RCC 7860 (cell line): ENCODE measurements around the gene ADAM22.
"Not testable (repeated sequence)": the region's sequence is repeated elsewhere in the genome, so short reads cannot be mapped to it uniquely, and the experiment has no call there.

Experiments
- DNase-seq: peaks from one replicate; pipeline ENCODE4 v3.0.0-alpha.2; 2015; ENCODE audit warnings: low spot score
- FAIRE-seq: peaks from 2 replicates; lab custom pipeline; 2012; peaks lifted over from hg19 to GRCh38; lab: Jason Lieb, UNC

Gene ADAM22

GRCh38 chr7:88155756-88156155 is 221.7 kb downstream of the ADAM22 start:
- DNase-seq (no peak), FAIRE-seq (peak; percentile 88)

GRCh38 chr7:88156356-88156755 is 222.3 kb downstream of the ADAM22 start:
- no peak for FAIRE-seq
- DNase-seq = no peak

GRCh38 chr7:88159741-88160140 is 225.7 kb downstream of the ADAM22 start:
- FAIRE-seq, DNase-seq: not testable (repeated sequence)

- FAIRE-seq = no peak
- no peak for DNase-seq
These were observed 231.6 kb downstream of the ADAM22 start for GRCh38 chr7:88165697-88166096.

- no peak for DNase-seq
- no peak for FAIRE-seq
These were observed 233.2 kb downstream of the ADAM22 start for GRCh38 chr7:88167223-88167622.

GRCh38 chr7:88167721-88168120 is 233.7 kb downstream of the ADAM22 start:
- FAIRE-seq = no peak
- DNase-seq = no peak

- DNase-seq (peak; percentile 19), FAIRE-seq (peak; percentile 85)
These were observed 235.8 kb downstream of the ADAM22 start for GRCh38 chr7:88169717-88170320.

- no peak for DNase-seq
- FAIRE-seq = no peak
These were observed 238.8 kb downstream of the ADAM22 start for GRCh38 chr7:88172842-88173241.

GRCh38 chr7:88176190-88176589 is 242.1 kb downstream of the ADAM22 start:
- DNase-seq (no peak), FAIRE-seq (no peak)

GRCh38 chr7:88183051-88183450 is 249.0 kb downstream of the ADAM22 start:
- DNase-seq = no peak
- no peak for FAIRE-seq

GRCh38 chr7:88184848-88185304 is 250.8 kb downstream of the ADAM22 start:
- peak; percentile 79 for FAIRE-seq
- peak; percentile 69 for DNase-seq

- DNase-seq (no peak), FAIRE-seq (no peak)
These were observed 251.6 kb downstream of the ADAM22 start for GRCh38 chr7:88185650-88186049.

GRCh38 chr7:88191911-88192310 is 257.9 kb downstream of the ADAM22 start:
- no peak for DNase-seq
- FAIRE-seq = no peak

- FAIRE-seq (no peak), DNase-seq (no peak)
These were observed 266.2 kb downstream of the ADAM22 start for GRCh38 chr7:88200261-88200660.

- FAIRE-seq = no peak
- DNase-seq = no peak
These were observed 266.7 kb downstream of the ADAM22 start for GRCh38 chr7:88200789-88201188.

GRCh38 chr7:88201305-88201704 is 267.3 kb downstream of the ADAM22 start:
- FAIRE-seq (no peak), DNase-seq (no peak)

- no peak for FAIRE-seq
These were observed 268.2 kb downstream of the ADAM22 start for GRCh38 chr7:88202278-88202677.

GRCh38 chr7:88202799-88203198 is 268.7 kb downstream of the ADAM22 start:
- DNase-seq (no peak), FAIRE-seq (no peak)

More at GRCh38 chr7:88202278-88202677, 268.2 kb downstream of the ADAM22 start:
- DNase-seq = no peak

GRCh38 chr7:88203401-88203800 is 269.4 kb downstream of the ADAM22 start:
- DNase-seq (no peak), FAIRE-seq (no peak)

GRCh38 chr7:88204525-88205110 is 270.6 kb downstream of the ADAM22 start:
- FAIRE-seq (no peak), DNase-seq (no peak)

GRCh38 chr7:88205179-88205578 is 271.1 kb downstream of the ADAM22 start:
- FAIRE-seq (no peak), DNase-seq (no peak)

- peak; percentile 17 for FAIRE-seq
- no peak for DNase-seq
These were observed 272.2 kb downstream of the ADAM22 start for GRCh38 chr7:88206254-88206653.

- DNase-seq = no peak
- no peak for FAIRE-seq
These were observed 274.5 kb downstream of the ADAM22 start for GRCh38 chr7:88208521-88208920.
